Loucy (cell line): ENCODE measurements around the gene D2HGDH.

Experiments used
- CTCF ChIP-seq: fragments of 200-600 bp; sonication (generic); conservative IDR thresholded peaks from 2 replicates; pipeline ENCODE4 v1.5.1; 2014; ENCODE audit warnings: mild to moderate bottlenecking, antibody characterized with exemption, low read length
- EZH2phosphoT487 ChIP-seq: fragments of 200-600 bp; IDR thresholded peaks from 2 replicates; pipeline ENCODE4 v1.6.1; 2018; ENCODE audit warnings: antibody characterized with exemption, mild to moderate bottlenecking, moderate library complexity, borderline replicate concordance

GRCh38 chr2:241748468-241749256 lies 14.2 kb downstream of the D2HGDH start:
- TF ChIP-seq EZH2phosphoT487 (no peak), CTCF (no peak)
